Measurements from ENCODE around the gene ADGRD2. TPM values are rescaled to one million over a fixed set of nuclear protein-coding genes. Genes with fewer than 3 reads are reported as not detected.

The ADGRD2 gene
- total RNA-seq, 1 experiment from 2014 or later: not detected

- intact Hi-C loops (cut with micrococcal nuclease; ENCODE audit: unreplicated experiment) (no loop called here), in situ Hi-C loops (cut with HindIII; ENCODE audit: low pct_unique_long_range_greater_than_20kb, low sequenced_read_pairs) (no loop called here)
- no peak for ATAC-seq
- no TSS peak for BruUV-seq (replicated peaks)
- TF ChIP-seq TCF7L2 (IDR thresholded peaks at IDR 0.05; ENCODE audit: low read depth, low read length) (no peak), SIN3A (IDR thresholded peaks at IDR 0.05; ENCODE audit: borderline replicate concordance, insufficient read depth, low read depth, low read length) (no peak), POLR2AphosphoS5 (IDR thresholded peaks at IDR 0.05; ENCODE audit: low read depth, low read length) (no peak), CTCF (IDR thresholded peaks at IDR 0.05) (no peak)
- TF ChIP-seq, protein P1, sequence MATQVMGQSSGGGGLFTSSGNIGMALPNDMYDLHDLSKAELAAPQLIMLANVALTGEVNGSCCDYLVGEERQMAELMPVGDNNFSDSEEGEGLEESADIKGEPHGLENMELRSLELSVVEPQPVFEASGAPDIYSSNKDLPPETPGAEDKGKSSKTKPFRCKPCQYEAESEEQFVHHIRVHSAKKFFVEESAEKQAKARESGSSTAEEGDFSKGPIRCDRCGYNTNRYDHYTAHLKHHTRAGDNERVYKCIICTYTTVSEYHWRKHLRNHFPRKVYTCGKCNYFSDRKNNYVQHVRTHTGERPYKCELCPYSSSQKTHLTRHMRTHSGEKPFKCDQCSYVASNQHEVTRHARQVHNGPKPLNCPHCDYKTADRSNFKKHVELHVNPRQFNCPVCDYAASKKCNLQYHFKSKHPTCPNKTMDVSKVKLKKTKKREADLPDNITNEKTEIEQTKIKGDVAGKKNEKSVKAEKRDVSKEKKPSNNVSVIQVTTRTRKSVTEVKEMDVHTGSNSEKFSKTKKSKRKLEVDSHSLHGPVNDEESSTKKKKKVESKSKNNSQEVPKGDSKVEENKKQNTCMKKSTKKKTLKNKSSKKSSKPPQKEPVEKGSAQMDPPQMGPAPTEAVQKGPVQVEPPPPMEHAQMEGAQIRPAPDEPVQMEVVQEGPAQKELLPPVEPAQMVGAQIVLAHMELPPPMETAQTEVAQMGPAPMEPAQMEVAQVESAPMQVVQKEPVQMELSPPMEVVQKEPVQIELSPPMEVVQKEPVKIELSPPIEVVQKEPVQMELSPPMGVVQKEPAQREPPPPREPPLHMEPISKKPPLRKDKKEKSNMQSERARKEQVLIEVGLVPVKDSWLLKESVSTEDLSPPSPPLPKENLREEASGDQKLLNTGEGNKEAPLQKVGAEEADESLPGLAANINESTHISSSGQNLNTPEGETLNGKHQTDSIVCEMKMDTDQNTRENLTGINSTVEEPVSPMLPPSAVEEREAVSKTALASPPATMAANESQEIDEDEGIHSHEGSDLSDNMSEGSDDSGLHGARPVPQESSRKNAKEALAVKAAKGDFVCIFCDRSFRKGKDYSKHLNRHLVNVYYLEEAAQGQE (IDR thresholded peaks at IDR 0.05; ENCODE audit: insufficient read depth in 1 of 2, low read depth in 2 of 2, low read length in 1 of 2): no peak
- Histone ChIP-seq H3K36me3 (ENCODE audit: control insufficient read depth, insufficient read depth, low read length) (no peaks in the 10 kb centered on the region), H3K9me3 (ENCODE audit: control insufficient read depth, insufficient read depth, low read depth, low read length) (no peaks in the 10 kb centered on the region), H3K27me3 (ENCODE audit: control insufficient read depth, insufficient read depth, low read length) (no peaks in the 10 kb centered on the region), H3K4me1 (ENCODE audit: control insufficient read depth, insufficient read depth, low read length) (no peaks in the 10 kb centered on the region), H3K4me3 (ENCODE audit: low read depth in 2 of 2, low read length in 2 of 2) (no peak overlapping the region), H3K27ac (ENCODE audit: low read length) (no peak overlapping the region)
- no peak for DNase-seq (ENCODE audit: low read depth, low spot score)
- ChIA-PET POLR2A (no interaction called here), CTCF (no interaction called here)
Measured at GRCh38 chr9:124468061-124468740, 17.9 kb downstream of the ADGRD2 start.

GRCh38 chr9:124469011-124469832, 19.0 kb downstream of the ADGRD2 start:
- DNase-seq (ENCODE audit: low read depth, low spot score) (no peak), ATAC-seq (no peak)
- in situ Hi-C loops (cut with HindIII; ENCODE audit: low pct_unique_long_range_greater_than_20kb, low sequenced_read_pairs) (no loop called here), intact Hi-C loops (cut with micrococcal nuclease; ENCODE audit: unreplicated experiment) (no loop called here)
- Histone ChIP-seq H3K27ac (ENCODE audit: low read length) (no peak overlapping the region), H3K9me3 (ENCODE audit: control insufficient read depth, insufficient read depth, low read depth, low read length) (no peaks in the 10 kb centered on the region), H3K27me3 (ENCODE audit: control insufficient read depth, insufficient read depth, low read length) (no peaks in the 10 kb centered on the region), H3K4me1 (ENCODE audit: control insufficient read depth, insufficient read depth, low read length) (no peaks in the 10 kb centered on the region), H3K36me3 (ENCODE audit: control insufficient read depth, insufficient read depth, low read length) (no peaks in the 10 kb centered on the region), H3K4me3 (ENCODE audit: low read depth in 2 of 2, low read length in 2 of 2) (no peak overlapping the region)
- POLR2A ChIA-PET: no interaction called here
- no TSS peak for BruUV-seq (replicated peaks)
- CTCF ChIA-PET: no interaction called here
- no peak for TF ChIP-seq CTCF (IDR thresholded peaks at IDR 0.05)
- TF ChIP-seq SIN3A (IDR thresholded peaks at IDR 0.05; ENCODE audit: borderline replicate concordance, insufficient read depth, low read depth, low read length): no peak
- TF ChIP-seq TCF7L2 (IDR thresholded peaks at IDR 0.05; ENCODE audit: low read depth, low read length): no peak
- TF ChIP-seq, protein P1 (IDR thresholded peaks at IDR 0.05; ENCODE audit: insufficient read depth in 1 of 2, low read depth in 2 of 2, low read length in 1 of 2): no peak
- no peak for TF ChIP-seq POLR2AphosphoS5 (IDR thresholded peaks at IDR 0.05; ENCODE audit: low read depth, low read length)

All from Panc1 (cell line).